HG03108 (cell line): ENCODE data around the gene BLOC1S5.
A peak's percentile ranks its signal among the peaks of the same experiment; 100 is the strongest.

Source experiments
- ATAC-seq: cut with Tn5 transposase; IDR thresholded peaks from one replicate; pipeline ENCODE4 v1.9.1; 2021; ENCODE audit warnings: moderate library complexity; ENCODE audit not compliant: unreplicated experiment

BLOC1S5 gene

DNA sequence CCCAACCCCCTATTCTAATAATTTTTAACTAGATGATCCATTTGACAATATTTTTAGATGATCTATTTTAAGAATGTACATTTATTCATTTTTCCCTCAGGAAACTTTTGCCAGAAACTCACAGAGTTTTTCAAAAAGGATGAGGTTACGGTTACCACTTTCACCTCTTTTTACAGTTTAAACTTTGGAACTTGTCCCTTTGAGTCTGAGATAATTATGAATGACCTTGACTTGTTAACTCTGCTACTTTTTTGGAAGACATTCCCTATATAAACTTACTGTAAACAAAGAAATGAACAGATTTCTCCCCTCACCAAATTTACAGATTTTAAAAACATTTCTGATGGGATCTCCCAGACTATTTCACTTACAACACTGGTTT lies 18.4 kb upstream of the BLOC1S5 start:
- ATAC-seq: no peak

DNA sequence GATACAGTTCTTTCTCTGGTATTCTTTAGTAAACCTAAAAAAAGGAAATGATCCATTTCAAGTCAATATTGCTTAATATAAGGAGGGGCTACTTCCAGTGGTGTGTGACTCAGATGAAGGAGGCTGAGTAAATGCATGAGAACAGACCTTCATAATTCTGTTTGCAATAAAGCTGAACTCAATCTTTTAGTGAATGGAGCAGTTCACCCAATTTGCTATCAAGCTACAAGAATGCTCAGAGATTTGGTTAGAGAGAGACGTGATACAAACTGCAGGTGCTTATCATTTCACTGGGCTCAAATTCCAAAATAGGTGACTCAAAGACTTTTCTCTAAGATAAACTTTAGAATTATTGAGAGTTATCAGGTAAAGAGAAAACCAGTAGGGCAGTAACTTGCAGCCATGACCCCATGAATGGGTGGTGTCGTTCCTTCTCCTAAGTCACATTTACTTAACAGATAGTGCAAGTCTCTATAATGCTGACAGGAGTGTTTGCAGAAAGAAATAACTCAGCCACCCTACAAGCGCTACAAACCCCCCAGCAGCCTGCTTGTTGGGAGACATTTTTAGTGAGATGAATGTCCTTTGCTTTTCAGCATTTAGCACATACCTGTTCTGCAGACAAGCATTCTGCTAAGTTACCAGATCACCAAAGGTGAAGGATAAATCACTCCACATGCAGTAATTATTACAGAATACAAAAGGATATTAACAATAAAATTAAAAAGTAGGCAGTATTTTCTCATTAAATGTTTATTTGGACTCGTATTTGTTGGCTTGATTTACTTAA lies 16.4 kb upstream of the BLOC1S5 start:
- ATAC-seq: no peak

DNA sequence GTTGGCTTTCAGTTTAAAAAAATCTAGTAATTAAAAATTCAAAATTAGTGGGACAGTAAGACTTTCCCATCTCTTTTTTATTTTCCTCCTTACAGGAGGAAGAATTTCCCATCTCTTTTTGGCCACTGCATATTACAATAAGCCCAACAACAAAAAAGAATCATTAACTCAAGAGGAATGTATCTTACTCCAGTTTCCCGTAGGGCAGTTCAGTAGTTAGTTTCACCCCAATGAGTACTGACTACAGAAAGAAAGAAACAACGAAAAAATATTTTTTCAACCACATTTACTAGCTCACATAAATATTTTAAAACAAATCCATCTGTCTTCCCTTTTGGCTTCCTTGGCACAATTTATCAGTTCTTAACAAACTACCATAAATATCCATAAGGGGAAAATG lies 14.9 kb upstream of the BLOC1S5 start:
- ATAC-seq: no peak

DNA sequence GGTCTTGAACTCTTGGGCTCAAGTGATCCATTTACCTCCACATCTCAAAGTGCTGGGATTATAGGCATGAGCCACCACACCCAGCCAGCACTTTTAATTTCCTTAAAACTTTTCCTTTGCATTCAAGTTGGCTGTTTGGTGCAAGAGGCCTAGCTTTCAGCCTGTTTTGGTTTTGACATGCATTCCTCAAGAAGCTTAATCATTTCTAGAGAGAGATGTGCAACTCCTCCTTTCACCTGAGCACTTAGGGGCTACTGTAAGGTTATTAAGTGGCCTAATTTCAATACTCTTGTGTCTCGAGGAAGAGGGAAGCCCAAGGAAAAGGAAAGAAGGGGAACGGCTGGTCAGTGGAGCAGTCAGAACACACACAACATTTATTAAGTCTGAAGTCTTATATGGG lies 13.8 kb upstream of the BLOC1S5 start:
- no peak for ATAC-seq

DNA sequence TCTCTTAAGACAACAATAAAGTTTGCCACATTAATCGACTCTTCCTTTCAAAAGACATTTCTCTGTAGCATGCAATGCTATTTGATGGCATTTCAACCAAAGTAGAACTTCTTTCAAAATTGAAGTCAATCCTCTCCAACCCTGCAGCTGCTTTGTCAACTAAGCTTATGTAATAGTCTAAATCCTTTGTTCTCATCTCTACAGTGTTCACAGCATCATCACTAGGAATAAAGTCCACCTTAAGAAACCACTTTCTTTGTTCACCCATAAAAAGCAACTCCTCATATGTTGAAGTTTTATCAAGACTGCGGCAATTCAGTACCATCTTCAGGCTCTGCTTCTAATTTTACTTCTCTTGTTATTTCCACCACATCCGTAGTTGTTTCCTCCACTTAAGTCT lies 11.5 kb upstream of the BLOC1S5 start:
- no peak for ATAC-seq

DNA sequence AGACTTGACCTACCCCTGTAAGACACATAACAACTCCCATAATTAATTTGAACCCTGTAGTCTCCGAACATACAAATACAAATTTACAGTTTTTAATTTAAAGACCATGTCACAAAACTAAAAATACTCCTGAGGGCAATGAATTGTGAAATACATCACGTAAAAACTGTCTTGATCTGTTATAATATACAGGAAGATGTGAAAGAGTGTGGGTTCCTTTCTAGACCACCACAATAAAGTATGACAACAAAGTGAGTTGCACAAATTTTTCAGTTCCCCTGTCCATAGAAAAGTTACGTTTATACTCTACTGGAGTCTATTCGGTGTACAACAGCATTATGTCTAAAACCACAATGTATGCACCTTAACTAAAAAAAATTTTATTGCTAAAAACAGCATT lies 11.0 kb upstream of the BLOC1S5 start:
- no peak for ATAC-seq

DNA sequence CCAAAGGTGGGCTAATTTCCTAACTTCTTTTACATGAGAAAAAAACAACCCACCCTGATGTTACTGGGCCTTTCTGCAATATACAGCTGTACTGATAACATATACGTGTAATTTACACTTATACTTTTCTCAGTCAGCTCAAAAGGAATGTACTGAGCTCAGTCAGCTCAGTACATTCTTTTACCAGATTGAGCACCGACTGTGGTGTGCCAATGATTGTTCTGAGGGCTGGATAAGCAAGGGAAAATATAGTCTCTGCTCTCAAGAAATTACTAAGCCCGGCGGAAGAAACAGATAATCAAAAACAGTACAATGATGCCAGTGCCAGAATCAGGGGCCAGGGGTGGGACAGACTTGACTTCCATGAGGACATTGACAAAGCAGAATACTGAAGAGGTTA lies 10.0 kb upstream of the BLOC1S5 start:
- no peak for ATAC-seq

DNA sequence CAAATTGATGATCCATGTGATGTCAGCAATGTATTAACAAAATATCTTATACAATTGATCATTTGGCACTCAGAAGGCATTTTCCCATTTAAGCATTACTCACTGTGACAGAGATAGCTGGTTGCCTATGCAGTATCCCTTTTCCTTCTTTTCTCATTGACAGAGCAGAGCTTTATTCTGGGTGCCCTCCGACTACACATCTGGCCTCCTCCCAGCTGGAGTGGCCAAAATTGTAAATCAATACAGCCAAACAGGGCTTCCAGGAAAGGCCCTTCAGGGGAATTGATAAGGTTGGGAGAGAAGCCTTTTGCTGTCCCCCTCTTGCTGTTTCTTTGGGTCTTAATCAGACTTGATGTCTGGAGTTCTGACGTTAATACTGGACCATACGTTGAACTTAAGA lies 9.6 kb upstream of the BLOC1S5 start:
- no peak for ATAC-seq

DNA sequence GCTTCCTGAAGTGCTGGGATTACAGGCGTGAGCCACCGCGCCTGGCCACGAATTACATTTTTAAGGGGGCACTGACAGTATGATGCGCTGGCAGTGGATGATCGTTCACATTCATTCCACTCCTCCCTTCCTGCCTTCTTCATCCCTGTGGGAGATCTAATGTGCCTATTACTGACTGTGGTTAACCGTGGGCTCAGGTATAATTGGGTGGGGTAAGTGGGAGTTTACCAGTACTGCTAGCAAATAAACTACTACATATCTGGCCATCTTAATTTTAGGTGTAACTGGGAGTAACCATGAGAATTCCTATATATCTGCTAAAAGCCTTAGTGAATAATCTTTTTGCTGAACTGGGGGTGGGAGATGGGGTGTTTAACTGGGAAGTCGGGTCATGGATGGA lies 6.5 kb upstream of the BLOC1S5 start:
- ATAC-seq: no peak

DNA sequence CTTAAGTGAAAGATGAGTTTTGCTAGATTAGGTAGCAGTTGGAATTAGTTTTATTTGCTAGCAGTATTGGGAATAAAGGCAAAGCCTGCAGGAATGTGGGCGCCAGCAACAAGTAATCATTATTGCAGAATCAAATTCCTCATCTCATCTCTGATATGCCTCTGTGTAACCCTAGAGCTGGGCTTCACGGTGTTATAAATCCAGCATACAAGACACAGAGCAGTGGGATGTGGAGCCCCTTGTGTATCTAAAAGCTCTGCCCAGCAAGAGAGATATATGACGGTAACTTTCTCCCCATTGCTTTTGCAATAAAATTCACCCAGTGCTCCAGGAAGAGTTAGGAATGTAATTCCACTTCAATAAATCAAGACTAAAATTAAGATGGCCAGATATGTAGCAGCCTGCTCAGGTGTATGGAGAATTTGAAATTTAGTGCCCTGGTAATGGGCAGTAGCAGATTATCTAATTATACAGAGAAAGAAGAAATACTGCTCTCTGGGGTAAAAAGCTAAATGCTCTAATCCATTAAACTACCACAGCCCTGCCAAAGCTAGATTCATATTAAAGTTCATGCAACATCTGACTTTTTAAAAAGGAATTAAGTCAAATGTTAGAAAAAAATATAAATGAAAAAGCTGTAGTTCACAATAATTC lies 5.6 kb upstream of the BLOC1S5 start:
- no peak for ATAC-seq

DNA sequence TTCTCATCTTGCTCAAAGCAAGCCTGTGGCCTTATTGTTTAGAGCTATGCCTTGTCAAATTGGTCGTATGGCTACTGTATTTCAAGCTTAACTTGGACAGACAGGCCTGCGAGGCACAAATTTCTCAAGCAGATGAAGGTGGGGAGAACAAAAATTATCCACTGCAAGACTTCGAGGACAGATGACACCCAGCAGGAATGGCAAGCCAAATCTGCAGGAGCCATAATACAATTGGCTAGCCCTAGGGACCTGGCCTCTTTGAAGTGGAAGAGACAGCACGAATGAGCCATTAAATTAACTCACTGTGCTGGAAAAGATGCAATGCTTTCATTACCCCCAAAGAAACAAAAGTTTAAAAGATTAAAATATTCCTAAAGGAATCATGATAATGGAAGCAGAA lies 5.0 kb upstream of the BLOC1S5 start:
- ATAC-seq: no peak

DNA sequence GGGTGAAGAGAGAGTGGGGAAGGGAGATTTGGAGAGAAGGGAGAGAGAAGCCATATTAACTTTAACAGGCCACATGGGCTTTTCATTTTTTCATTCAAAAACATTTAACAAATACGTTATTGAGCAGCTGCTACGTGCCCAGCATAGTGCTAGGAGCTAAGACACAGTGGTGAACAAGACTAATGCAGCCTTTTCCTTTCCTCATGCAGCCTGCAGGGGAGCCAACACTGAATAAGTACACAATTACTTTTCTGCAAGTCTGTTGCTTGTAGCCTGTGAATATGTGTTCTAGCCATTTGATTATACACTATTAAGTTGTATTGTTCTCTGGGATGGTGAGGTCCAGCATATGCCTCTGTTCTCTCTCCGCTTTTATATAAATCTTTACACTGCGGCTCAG lies 1.9 kb upstream of the BLOC1S5 start:
- no peak for ATAC-seq

DNA sequence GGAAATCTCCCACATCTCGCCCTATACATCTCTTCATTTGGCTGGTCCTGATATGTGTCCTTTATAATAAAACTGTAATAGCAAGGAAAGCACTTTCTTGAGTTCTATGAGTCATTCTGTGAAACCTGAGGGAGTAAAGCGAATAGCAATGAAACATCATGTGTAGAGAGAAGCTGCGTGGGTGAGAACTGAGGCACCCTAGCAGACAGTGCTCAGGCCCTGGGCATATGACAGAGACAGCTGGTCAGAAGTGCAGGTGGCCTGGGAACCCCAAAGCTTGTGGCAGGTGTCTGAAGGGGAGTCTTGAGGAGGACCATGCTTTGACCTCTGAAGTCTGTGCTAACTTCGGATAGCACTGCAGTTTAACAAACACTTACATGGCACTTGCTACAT lies 1.3 kb upstream of the BLOC1S5 start:
- ATAC-seq: peak; percentile 26

DNA sequence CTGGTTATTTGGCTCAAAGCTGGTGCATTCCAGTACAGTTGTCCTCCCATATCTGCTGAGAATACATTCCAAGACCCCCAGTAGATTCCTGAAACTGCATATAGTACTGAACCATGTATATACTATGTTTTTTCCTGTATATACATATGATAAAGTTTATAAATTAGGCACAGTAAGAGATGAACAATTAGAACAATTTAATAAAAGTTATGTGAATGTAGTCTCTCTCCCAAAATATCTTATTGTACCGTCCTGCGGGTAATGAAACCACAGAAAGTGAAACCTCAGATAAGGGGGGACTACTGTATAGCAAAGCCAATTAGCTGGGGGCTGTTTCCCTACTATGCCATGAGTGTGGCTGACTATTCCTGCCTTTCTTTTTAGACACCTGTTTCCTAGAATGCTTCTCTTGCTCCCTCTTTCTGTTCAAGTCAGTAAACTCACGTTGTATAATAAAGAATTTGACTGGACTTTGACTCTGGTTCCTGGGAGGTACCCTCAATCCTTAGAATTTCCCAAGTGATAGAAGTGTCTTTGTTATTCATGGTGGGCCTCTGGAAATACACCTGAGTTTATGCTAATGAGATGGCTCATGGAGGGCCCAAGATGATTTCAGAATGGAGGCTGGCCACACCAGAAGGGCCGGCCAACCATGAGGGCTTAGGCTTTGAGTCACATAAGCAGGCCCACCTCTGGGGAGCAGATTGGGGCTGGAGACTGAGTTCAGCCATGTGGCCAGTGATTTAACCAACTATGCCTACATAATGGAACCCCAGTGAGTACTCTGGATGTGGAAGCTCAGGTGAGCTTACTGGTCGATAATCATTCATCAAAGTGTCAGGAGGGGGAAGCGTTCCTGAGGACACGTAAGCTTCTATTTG lies 689 bp upstream of the BLOC1S5 start:
- no peak for ATAC-seq

DNA sequence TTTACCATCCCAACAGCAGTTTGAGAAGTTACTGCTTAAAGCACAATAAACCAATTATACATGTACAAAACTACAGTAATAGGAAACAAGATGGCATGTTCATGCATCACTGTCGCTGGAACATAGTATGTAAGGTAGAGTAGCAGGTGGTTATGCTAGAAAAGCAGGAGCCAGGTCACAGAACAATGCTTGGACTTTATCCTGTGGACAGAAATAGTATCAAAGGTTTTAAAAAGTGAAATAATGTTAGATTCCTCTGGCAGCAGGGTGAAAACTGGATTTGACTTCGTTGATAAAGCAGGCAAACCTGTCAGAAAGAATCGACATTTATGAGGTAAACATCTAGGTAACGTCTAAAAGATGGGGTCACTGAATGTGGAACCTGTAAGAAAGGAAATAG lies 2.5 kb downstream of the BLOC1S5 start:
- ATAC-seq: no peak

DNA sequence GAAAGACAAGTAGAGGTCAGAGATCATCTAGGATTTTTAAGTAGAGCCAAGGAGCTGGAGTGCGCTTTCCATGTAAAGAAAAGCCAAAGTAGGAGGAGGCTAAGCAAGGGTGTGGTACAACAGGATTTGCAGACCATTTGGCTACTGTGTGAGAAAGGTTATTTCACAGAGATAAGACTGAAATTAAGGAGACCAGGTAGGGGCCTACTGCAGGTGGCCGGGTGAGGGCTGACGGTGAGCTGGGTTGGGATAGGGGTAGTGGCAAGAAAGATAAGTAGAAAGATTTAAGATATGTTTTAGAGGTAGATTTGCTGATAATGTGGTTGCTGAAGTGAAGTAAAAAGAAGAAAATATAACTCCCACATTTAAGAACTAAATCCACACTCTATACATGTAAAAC lies 3.8 kb downstream of the BLOC1S5 start:
- ATAC-seq: no peak

DNA sequence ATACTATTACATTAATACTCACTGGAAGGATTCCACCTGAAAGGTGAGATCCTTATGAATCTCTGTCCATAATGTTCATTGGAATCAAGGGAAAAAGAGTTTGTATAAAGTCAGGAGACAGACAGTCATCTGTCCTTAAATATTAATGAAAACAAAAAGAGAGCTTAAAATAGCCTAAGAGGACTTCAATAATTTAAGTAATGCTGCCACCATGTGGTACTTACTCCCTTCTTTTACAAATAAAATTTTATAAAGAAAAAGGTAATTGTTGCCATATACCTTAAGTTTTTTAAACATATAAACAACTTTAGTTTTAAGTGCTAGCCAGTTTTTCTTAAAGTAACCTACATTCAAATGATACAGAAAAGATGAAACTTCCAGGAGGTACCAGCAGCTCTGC lies 5.1 kb downstream of the BLOC1S5 start:
- no peak for ATAC-seq

DNA sequence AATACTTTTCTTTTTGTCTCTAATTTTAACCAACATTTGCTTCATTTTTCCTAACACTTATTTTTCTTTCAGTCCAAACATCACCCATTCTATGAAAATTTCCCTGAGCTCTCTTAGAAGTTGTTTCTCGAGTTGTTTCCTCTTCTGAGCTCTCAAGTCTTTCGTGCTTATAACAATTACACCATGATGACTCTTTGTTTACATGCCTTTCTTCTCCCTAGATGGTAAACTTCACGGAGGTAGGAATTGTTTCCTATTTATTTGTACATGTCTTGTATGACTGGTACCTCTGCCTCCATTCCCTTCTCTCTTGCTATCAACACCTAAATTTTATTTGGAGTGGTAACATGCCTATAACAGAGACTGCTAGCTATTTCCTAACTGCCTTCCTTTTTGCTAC lies 6.4 kb downstream of the BLOC1S5 start:
- no peak for ATAC-seq

DNA sequence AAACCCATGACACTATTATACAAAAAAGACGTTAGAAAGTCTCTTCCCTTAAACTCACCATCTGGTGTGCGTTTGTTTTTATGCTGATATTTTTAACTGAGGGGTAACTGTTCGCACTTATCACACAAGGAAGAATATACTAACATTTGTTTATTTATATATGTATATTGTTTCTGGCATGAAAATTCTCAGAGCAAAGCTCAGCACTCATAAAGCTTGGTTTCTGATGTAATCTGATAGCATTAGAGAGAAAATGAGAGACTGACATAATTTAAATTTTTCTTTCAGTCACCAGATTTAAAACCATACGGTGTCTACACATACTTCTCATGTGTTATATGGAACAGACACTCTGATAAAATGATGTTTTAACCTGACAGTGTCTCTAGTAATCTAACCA lies 6.9 kb downstream of the BLOC1S5 start:
- no peak for ATAC-seq

DNA sequence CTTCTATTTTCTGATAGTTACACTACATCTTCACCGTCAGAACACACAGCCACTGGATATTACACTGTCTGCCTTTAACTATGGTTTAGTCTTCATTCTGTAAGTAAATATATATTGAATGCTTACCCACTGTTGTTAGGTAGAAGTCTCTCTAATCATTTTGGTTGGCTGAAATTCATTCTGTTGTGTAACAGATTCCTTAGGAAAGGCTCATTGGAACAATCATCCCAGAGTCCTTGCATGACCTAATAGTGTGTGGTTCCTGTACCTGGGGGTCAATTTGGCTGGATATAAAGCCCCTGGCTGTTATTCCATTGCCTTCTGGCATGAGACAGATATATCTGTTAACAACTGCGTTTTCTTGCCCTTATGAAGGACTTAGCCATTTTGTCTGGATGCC lies 9.9 kb downstream of the BLOC1S5 start:
- ATAC-seq: no peak

DNA sequence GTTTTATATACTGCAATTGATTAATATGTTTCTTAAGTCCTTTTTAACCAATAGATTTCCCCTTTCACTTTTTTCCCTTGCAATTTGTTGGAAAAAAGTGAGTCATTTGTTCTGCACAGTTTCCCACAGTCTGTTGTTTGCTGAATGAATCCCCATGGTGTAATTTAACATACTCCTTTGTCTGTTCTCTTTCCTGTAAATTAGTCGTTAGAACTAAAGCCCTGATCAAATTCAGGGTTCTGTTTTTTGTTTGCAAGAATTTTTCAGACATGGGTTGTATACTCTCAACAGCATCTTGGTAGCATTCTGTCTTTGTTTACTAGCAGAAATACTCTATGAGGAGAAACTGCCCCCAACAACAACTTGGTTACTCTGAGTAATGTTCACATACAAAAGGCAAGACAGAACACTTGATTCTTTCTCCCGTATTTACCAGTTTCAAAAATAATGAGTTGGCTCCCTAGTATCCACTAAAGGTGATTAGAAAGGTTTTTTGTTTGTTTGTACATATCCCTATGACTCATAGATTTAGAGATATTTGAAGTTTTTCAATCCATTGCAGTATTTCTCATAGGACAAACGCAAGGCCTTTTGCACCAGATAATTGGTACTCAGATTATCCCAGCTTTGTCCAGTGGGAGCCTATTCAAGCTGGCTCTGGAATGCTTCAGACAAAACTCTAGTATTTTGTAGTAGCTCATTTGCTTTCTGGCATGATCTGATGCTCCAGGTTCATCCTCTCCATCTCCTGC lies 16.5 kb downstream of the BLOC1S5 start:
- ATAC-seq: no peak
